Activated CD8-positive, alpha-beta T cell treated with anti-CD3 and anti-CD28 coated beads for 36 hours (primary cell): ENCODE data around the gene MYO9B. TPM values are rescaled to one million over a fixed set of nuclear protein-coding genes. Genes with fewer than 3 reads are reported as not detected.

ENCODE experiments used
- ATAC-seq: fragments of 200-7000 bp; cut with Tn5 transposase; one replicate; pipeline ENCODE4 v1.10.0; 2021; ENCODE audit warnings: mild to moderate bottlenecking, moderate library complexity
- CTCF ChIA-PET: fragments of 350-600 bp; sonication (Branson Sonifier 250); formaldehyde crosslinking; loops from one replicate; lab custom pipeline; 2021; ENCODE audit warnings: antibody characterized with exemption; lab: Charles Lee
- POLR2A ChIA-PET: fragments of 350-600 bp; sonication (Branson Sonifier 250); formaldehyde crosslinking; loops from one replicate; lab custom pipeline; 2021; ENCODE audit warnings: antibody characterized with exemption; lab: Charles Lee
- DNase-seq: peaks from one replicate; pipeline ENCODE4 v3.0.0-alpha.2; 2020
- H3K27ac Mint-ChIP-seq: one replicate; pipeline ENCODE4 v1.8.0; 2021; ENCODE audit warnings: mild to moderate bottlenecking, mixed read lengths
- H3K27me3 Mint-ChIP-seq: one replicate; pipeline ENCODE4 v1.8.0; 2021; ENCODE audit warnings: mixed read lengths
- H3K36me3 Mint-ChIP-seq: one replicate; pipeline ENCODE4 v1.8.0; 2021; ENCODE audit warnings: low read depth, mixed read lengths
- H3K4me1 Mint-ChIP-seq: one replicate; pipeline ENCODE4 v1.8.0; 2021; ENCODE audit warnings: low read depth, mixed read lengths
- H3K4me3 Mint-ChIP-seq: one replicate; pipeline ENCODE4 v1.8.0; 2021; ENCODE audit warnings: mild to moderate bottlenecking, moderate library complexity, mixed read lengths
- H3K9me3 Mint-ChIP-seq: one replicate; pipeline ENCODE4 v1.8.0; 2021; ENCODE audit warnings: mixed read lengths
- intact Hi-C: fragments of 100-400 bp; cut with micrococcal nuclease; formaldehyde crosslinking; loops from one replicate; pipeline ENCODE4 v1.10.0; 2022
- total RNA-seq, 2 experiments: library from RNA; stranded (reverse); gene quantifications; one replicate each; pipeline ENCODE4 v1.2.3, GENCODE V29; 2021
- TF ChIP-seq, protein P1 (sequence below): fragments of 200-600 bp; IDR thresholded peaks from one replicate; pipeline ENCODE4 v1.8.0; 2022; ENCODE audit warnings: antibody characterized with exemption, mild to moderate bottlenecking

Gene MYO9B
- total RNA-seq, 2 experiments from 2014 or later, result 111 to 112 TPM

DNA sequence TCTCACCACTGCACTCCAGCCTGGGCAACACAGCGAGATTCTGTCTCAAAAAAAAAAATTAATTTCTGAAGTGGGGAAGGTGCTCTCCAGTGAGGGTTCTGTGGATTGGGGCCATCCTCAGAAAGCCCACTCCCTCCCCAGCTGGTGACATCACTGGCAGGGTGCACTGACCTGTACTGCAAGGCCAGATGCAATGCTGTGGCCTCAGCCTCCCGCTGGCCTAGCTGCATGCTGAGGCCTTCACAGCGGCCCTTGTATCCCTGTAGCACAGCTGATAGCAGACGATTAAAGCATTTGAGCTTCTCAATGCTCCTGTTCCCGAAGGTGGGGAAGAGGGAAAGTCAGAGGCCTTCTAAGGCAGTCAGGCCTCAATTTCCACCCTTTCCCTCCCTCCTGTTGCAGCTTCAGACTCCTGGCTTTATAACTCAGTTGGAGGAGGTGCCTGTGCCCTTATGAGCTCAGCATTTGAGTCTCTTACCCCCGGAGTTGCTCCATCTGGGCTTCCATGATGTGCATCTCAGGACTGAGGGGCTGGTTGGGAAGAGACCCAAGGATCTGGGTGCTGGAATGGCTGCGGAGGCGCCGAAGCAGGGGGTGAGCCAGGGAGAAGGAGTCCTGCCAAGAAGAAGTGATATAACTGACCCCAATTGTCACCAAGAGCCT is 183.7 kb downstream of the MYO9B start:
- H3K9me3 Mint-ChIP-seq, result no peaks in the 10 kb centered on the region
- intact Hi-C loops, result no loop called here
- CTCF ChIA-PET, result interaction anchor here (0.7 to 6.3 kb wide), 7 partner anchors 8 to 1192 kb away, joined by 3 to 46 read pairs (median 4); partner anchors contain the start of genes ANKLE1 and BABAM1
- no peak overlapping the region for H3K4me3 Mint-ChIP-seq
- no peaks in the 10 kb centered on the region for H3K27me3 Mint-ChIP-seq
- no peak overlapping the region for H3K27ac Mint-ChIP-seq
- POLR2A ChIA-PET, result interaction anchor here (0.6 to 3.0 kb wide), 3 partner anchors 16 to 44 kb away, joined by 3 to 9 read pairs (median 5); partner anchors contain the start of genes ANKLE1 and USE1
- H3K36me3 Mint-ChIP-seq, result no peaks in the 10 kb centered on the region
- TF ChIP-seq, protein P1, sequence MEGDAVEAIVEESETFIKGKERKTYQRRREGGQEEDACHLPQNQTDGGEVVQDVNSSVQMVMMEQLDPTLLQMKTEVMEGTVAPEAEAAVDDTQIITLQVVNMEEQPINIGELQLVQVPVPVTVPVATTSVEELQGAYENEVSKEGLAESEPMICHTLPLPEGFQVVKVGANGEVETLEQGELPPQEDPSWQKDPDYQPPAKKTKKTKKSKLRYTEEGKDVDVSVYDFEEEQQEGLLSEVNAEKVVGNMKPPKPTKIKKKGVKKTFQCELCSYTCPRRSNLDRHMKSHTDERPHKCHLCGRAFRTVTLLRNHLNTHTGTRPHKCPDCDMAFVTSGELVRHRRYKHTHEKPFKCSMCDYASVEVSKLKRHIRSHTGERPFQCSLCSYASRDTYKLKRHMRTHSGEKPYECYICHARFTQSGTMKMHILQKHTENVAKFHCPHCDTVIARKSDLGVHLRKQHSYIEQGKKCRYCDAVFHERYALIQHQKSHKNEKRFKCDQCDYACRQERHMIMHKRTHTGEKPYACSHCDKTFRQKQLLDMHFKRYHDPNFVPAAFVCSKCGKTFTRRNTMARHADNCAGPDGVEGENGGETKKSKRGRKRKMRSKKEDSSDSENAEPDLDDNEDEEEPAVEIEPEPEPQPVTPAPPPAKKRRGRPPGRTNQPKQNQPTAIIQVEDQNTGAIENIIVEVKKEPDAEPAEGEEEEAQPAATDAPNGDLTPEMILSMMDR, result no peak
- no peak for DNase-seq
- H3K4me1 Mint-ChIP-seq, result peaks cover 5% of the 10 kb centered on the region
- ATAC-seq, result no peak

DNA sequence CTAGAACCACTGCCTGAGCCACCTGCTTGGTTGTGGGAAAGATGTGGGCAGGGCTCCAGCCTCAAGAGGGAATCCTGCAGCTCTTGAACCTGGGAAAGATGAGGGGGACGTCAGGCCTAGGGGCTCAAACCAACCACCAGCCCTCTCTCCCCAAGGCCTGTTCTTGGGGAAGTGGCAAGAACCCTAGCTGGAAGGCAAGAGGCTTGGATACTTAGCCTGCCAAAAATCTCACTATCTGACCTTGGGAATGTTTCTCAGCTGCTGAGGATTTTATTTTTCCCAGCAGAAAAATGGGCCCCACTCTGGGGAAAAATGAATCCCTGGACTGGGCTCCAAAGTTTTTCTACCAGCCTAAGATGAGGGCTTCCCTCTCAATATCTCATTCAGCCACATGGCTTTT is 184.4 kb downstream of the MYO9B start:
- POLR2A ChIA-PET, result interaction anchor here (0.6 to 3.0 kb wide), 2 partner anchors 22 to 193 kb away, joined by 3 to 9 read pairs; partner anchors contain the start of gene ANKLE1
- no peaks in the 10 kb centered on the region for H3K36me3 Mint-ChIP-seq
- ATAC-seq (no peak), DNase-seq (no peak)
- no peak overlapping the region for H3K27ac Mint-ChIP-seq
- peaks cover 8% of the 10 kb centered on the region for H3K4me1 Mint-ChIP-seq
- no peaks in the 10 kb centered on the region for H3K27me3 Mint-ChIP-seq
- no peaks in the 10 kb centered on the region for H3K9me3 Mint-ChIP-seq
- intact Hi-C loops, result no loop called here
- TF ChIP-seq, protein P1, result no peak
- no peak overlapping the region for H3K4me3 Mint-ChIP-seq
- CTCF ChIA-PET, result interaction anchor here (0.7 to 6.3 kb wide), 19 partner anchors 8 to 195 kb away, joined by 3 to 46 read pairs (median 4); partner anchors contain the start of genes ANKLE1 and USE1

DNA sequence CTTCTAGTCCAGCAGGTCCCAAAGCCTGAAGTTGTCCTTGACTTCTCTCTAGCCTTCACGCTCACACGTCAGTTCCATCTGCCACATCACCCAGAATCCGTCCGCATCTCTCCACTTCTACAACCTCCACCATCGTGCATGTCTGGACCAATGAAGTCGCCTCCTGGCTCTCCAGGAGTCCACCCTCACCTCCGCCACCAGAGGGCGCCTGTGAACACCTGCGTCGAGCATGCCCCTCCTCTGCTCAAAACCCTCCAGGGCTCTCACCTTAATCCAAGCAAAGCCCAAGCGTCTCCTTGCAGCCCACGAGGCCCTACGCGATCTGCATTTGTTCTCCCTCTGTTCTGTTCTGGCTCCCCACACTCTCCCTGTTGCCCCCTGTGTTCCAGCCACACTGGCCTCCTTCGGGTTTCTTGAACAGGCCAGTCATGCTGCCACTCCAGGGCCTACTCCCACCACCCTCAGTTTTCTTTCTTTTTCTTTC is 185.3 kb downstream of the MYO9B start:
- peak; percentile 100 for ATAC-seq
- intact Hi-C loops, result no loop called here
- ChIA-PET POLR2A (interaction anchor here (0.6 to 3.0 kb wide), 2 partner anchors 21 to 194 kb away, joined by 3 to 9 read pairs; partner anchors contain the start of gene ANKLE1), CTCF (interaction anchor here (0.7 to 6.3 kb wide), 17 partner anchors 9 to 196 kb away, joined by 3 to 46 read pairs (median 5); partner anchors contain the start of genes ANKLE1 and USE1)
- Mint-ChIP-seq H3K27me3 (no peaks in the 10 kb centered on the region), H3K27ac (no peak overlapping the region), H3K4me1 (peaks cover 8% of the 10 kb centered on the region), H3K9me3 (no peaks in the 10 kb centered on the region), H3K36me3 (no peaks in the 10 kb centered on the region), H3K4me3 (no peak overlapping the region)
- peak; percentile 94 for DNase-seq
- TF ChIP-seq, protein P1, result peak; percentile 84

DNA sequence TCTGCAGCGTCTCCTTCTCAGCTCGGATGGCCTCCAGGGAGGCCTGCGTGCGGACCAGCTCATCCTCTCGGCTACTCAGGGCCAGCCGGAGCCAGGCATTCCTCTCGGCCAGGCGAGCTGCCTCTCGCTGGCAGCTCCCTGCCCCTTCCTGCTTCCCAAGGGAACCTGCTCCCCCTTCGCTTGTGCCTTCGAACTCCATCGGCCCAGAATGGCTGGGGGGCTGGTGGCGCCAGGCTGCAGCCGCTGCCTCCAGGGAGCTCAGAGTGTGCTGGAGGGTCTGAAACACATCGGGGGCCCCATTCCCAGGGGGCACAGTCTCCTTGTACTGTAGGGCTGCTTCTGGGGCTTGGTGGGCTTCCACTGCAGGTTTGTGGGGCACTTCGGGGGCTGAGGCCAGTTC is 187.0 kb downstream of the MYO9B start:
- ATAC-seq (no peak), DNase-seq (no peak)
- Mint-ChIP-seq H3K4me3 (no peak overlapping the region), H3K27ac (no peak overlapping the region), H3K36me3 (no peaks in the 10 kb centered on the region), H3K27me3 (no peaks in the 10 kb centered on the region), H3K4me1 (peaks cover 15% of the 10 kb centered on the region), H3K9me3 (no peaks in the 10 kb centered on the region)
- POLR2A ChIA-PET, result interaction anchor here (0.9 to 1.0 kb wide), 2 partner anchors 19 to 126 kb away, joined by 3 read pairs; partner anchors contain the start of gene ANKLE1
- TF ChIP-seq, protein P1, result no peak
- intact Hi-C loops, result no loop called here
- CTCF ChIA-PET, result interaction anchor here (1.1 to 1.2 kb wide), 2 partner anchors 13 to 43 kb away, joined by 3 to 5 read pairs; partner anchors contain the start of gene MRPL34

Other genes starting within 250 kb of the MYO9B start
- gene SIN3B, start 246.4 kb upstream of the MYO9B start, total RNA-seq, result 10 to 100 TPM; 27.6 to 31.6 TPM
- not detected for gene F2RL3, start 186.8 kb upstream of the MYO9B start, total RNA-seq
- not detected for gene CPAMD8, start 49.0 kb upstream of the MYO9B start, total RNA-seq
- gene HAUS8, start 325 bp upstream of the MYO9B start, total RNA-seq, result 10 to 100 TPM; 40.7 to 41.9 TPM
- 10 to 100 TPM; 26.5 to 27.1 TPM for gene USE1, start 139.6 kb downstream of the MYO9B start, total RNA-seq
- 10 to 100 TPM; 20.1 TPM for gene OCEL1, start 150.4 kb downstream of the MYO9B start, total RNA-seq
- 1 to 10 TPM; 7.0 TPM for gene NR2F6, start 170.1 kb downstream of the MYO9B start, total RNA-seq
- under 1 TPM in 1 of 2 experiments, not detected in 1; 0.29 TPM for gene USHBP1, start 189.0 kb downstream of the MYO9B start, total RNA-seq
- gene BABAM1, start 191.7 kb downstream of the MYO9B start, total RNA-seq, result 100 to 1,000 TPM; 105 to 106 TPM
- gene ANKLE1, start 206.1 kb downstream of the MYO9B start, total RNA-seq, result 10 to 100 TPM; 15.9 to 18.4 TPM
- gene ABHD8, start 227.6 kb downstream of the MYO9B start, total RNA-seq, result 1 to 10 TPM; 5.0 to 6.0 TPM
- gene MRPL34, start 230.1 kb downstream of the MYO9B start, total RNA-seq, result 100 to 1,000 TPM; 101 to 107 TPM
- gene DDA1, start 233.8 kb downstream of the MYO9B start, total RNA-seq, result 10 to 100 TPM; 25.4 to 33.2 TPM